Activated T-cell treated with anti-CD3 and anti-CD28 coated beads for 4 hours (primary cell): ENCODE data around the gene AGPS.

ENCODE experiments used
- DNase-seq: peaks from one replicate; pipeline ENCODE4 v3.0.0-alpha.2; 2020

The AGPS gene

GRCh38 chr2:177553176-177553884, 160.8 kb downstream of the AGPS start:
- DNase-seq = no peak

- no peak for DNase-seq
Measured at GRCh38 chr2:177554365-177554764, 161.8 kb downstream of the AGPS start.

- DNase-seq = no peak
Measured at GRCh38 chr2:177556153-177556552, 163.6 kb downstream of the AGPS start.

- no peak for DNase-seq
Measured at GRCh38 chr2:177557794-177558193, 165.2 kb downstream of the AGPS start.

GRCh38 chr2:177559638-177560037, 167.1 kb downstream of the AGPS start:
- no peak for DNase-seq

- no peak for DNase-seq
Measured at GRCh38 chr2:177568390-177568789, 175.8 kb downstream of the AGPS start.

GRCh38 chr2:177568893-177569292, 176.3 kb downstream of the AGPS start:
- DNase-seq = no peak

- DNase-seq = no peak
Measured at GRCh38 chr2:177572236-177572671, 179.7 kb downstream of the AGPS start.

- no peak for DNase-seq
Measured at GRCh38 chr2:177573120-177573519, 180.5 kb downstream of the AGPS start.

- no peak for DNase-seq
Measured at GRCh38 chr2:177574356-177574755, 181.8 kb downstream of the AGPS start.

GRCh38 chr2:177575358-177575757, 182.8 kb downstream of the AGPS start:
- DNase-seq = no peak

- DNase-seq = no peak
Measured at GRCh38 chr2:177577075-177577474, 184.5 kb downstream of the AGPS start.

GRCh38 chr2:177578454-177578853, 185.9 kb downstream of the AGPS start:
- no peak for DNase-seq

- no peak for DNase-seq
Measured at GRCh38 chr2:177579486-177580036, 187.0 kb downstream of the AGPS start.

- DNase-seq = no peak
Measured at GRCh38 chr2:177582000-177582399, 189.4 kb downstream of the AGPS start.

GRCh38 chr2:177584030-177584692, 191.6 kb downstream of the AGPS start:
- DNase-seq = no peak

- no peak for DNase-seq
Measured at GRCh38 chr2:177585234-177585863, 192.8 kb downstream of the AGPS start.

- no peak for DNase-seq
Measured at GRCh38 chr2:177586154-177586553, 193.6 kb downstream of the AGPS start.

GRCh38 chr2:177587371-177587770, 194.8 kb downstream of the AGPS start:
- no peak for DNase-seq

- no peak for DNase-seq
Measured at GRCh38 chr2:177588671-177589070, 196.1 kb downstream of the AGPS start.

- no peak for DNase-seq
Measured at GRCh38 chr2:177589186-177589585, 196.6 kb downstream of the AGPS start.

GRCh38 chr2:177592397-177592796, 199.8 kb downstream of the AGPS start:
- DNase-seq = no peak

GRCh38 chr2:177592945-177593344, 200.4 kb downstream of the AGPS start:
- no peak for DNase-seq

GRCh38 chr2:177593402-177593801, 200.8 kb downstream of the AGPS start:
- DNase-seq = no peak
